GM11168 (cell line): Measurements from ENCODE around the gene KLHDC7A.

Source experiments
- in situ Hi-C: fragments of 300-500 bp; cut with MboI; formaldehyde crosslinking; loops from one replicate; pipeline ENCODE4 v1.12.0; 2022; ENCODE audit warnings: low sequenced_read_pairs; ENCODE audit not compliant: unreplicated experiment

KLHDC7A gene

GRCh38 chr1:18470671-18471355 is 9.9 kb upstream of the KLHDC7A start:
- in situ Hi-C loops, result no loop called here

- in situ Hi-C loops, result no loop called here
These were observed 7.4 kb upstream of the KLHDC7A start for GRCh38 chr1:18473195-18473815.

DNA sequence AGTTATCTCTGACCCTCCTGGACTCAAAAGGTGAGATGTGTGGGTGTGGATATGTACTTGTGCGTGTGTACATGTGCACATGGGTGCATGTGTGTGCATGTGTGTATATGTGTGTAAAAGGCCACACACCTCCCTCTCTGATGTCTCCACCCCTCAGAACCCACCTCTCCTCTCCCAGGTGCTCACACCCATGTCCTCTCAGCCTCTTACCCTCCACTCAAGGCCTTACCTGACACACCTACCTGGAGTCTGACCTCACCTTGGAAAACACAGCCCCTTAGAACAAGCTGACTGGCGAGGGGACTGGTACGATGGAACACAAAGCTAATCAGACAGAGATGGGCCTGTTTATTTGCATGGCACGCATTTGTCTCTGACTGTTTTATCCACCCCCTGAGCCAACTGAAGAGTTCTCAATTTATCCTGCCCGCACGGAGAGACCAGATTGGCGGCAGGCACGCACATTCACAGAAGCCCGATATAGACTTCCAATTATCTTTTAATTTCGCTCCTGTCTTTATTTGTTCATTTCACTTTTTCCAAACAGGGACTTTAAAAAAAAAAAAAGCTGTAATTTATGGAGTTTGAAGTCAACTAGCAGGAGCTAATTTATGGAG is 6.1 kb upstream of the KLHDC7A start:
- in situ Hi-C loops, result no loop called here

DNA sequence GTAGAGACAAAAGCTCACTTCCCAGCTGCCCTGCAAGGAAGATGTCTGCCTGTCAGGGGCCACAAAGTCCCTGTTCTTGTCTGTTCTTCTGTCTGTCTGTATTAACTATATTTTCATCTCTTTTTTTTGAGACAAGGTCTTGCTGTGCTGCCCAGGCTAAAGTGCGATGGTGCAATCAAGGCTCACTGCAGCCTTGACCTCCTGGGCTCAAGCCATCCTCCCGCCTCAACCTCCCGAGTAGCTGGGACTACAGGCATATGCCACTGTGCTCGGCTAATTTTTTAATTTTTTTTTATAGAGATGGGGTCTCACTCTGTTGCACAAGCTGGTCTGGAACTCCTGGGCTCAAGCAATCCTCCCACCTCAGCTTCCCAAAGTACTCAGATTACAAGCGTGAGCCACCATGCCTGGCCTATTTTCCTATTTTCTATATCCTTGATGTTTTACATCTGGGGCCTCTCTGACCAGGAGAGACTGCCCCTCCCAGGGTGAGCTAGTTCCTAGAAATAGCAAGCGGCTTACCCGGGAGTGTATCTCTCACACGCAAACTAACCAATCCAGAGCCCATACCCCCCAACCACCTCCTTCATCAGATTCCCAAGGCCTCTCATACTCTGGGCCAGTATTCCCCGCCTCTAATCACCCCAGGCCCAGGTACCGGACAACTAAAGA is 5.4 kb upstream of the KLHDC7A start:
- in situ Hi-C loops, result no loop called here

DNA sequence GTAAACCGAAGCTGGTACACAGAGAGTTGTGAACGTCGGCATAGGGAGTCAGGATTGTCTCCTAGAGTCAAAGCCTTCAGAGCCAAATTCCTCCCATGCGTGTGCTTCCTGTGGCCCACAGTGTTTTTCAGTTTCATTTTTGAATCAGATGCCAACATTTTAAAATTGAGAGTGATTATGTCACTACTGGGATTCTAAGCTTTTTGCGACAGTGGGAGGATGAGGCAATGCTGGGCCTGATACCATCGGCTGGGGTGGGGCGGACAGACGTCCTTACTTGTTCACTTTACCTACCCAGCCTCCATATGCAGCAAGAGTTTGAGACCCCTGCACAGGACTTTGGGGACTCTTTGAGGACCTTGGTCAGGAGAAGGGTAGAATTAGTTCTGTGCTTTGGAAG is 1.3 kb upstream of the KLHDC7A start:
- in situ Hi-C loops, result no loop called here

GRCh38 chr1:18481190-18481920 is 625 bp downstream of the KLHDC7A start:
- in situ Hi-C loops, result no loop called here

- in situ Hi-C loops, result no loop called here
These were observed 1.4 kb downstream of the KLHDC7A start for GRCh38 chr1:18481921-18482701.

GRCh38 chr1:18482721-18483425 is 2.1 kb downstream of the KLHDC7A start:
- in situ Hi-C loops, result no loop called here

DNA sequence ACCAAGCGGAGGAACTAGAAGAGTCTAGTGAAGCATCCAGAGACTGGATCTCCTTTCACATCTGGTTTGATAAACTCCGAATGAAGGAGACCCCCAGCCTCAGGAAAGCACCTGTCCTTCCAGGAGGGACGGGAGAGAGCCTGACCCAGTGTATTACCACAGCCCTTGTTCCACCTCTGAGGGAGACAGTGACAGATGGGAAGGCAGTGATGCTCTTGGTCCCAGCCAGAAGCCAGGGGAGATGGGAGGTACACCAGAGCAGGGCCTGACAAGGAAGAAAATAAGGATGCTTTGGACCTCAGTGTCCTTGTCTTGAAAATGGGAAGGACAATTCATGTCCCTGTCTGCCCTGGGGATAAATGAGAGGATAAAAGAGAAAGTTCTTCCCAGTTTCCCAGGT is 3.5 kb downstream of the KLHDC7A start:
- in situ Hi-C loops, result no loop called here

GRCh38 chr1:18484721-18485120 is 4.0 kb downstream of the KLHDC7A start:
- in situ Hi-C loops, result no loop called here

- in situ Hi-C loops, result no loop called here
These were observed 4.5 kb downstream of the KLHDC7A start for GRCh38 chr1:18485227-18485626.

GRCh38 chr1:18486195-18486594 is 5.5 kb downstream of the KLHDC7A start:
- in situ Hi-C loops, result no loop called here

DNA sequence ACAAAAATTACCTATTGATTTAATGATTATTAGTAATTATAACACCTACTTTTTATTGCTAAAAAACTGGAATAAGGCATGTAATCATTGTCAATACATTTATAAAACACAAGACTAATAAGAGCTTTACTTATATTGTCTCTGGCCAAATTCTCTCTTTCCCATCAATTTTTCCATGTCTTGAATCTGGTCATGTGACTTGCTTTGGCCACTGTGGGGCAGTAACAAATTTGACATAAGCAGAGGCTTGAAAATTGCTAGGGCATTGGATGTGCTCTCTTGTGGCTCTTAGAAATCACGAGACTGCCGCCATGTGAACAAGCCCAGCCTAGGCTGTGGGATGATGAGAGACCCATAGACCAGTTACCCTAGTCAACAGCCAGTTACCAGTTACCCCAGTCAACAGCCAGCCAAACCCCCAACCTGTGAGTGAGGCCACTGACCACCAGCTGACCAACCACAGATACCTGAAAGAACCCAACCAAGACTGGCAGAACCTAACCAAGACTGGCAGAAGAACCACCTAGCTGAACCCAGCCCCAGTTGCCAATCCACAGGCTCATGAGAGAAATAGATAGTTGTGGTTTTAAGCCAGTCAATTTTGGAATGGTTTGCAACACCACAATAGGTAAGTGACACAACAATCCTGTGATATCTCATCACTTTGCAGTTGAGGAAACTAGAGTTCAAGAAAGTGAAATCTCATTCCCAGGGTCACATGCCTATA is 8.8 kb downstream of the KLHDC7A start:
- in situ Hi-C loops, result no loop called here

DNA sequence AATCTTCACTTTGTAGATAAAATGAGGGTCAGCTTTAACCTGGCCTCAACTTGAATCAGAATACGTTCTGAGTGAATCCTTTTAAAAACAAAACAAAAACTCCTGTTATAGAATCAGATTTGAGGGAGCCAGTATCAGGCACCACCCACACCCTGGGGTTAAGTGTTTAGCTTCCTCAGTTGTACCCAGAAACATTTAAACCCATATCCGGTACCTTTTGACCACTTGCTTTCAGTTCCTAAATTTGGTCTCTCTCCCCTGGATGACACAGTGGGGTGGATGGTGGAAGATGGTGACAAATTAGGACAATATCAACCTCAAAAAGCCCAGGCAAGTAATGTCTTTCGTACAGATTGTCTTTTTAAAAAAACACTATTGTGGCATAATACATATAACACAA is 10.4 kb downstream of the KLHDC7A start:
- in situ Hi-C loops, result no loop called here

GRCh38 chr1:18494304-18494703 is 13.6 kb downstream of the KLHDC7A start:
- in situ Hi-C loops, result no loop called here

- in situ Hi-C loops, result no loop called here
These were observed 14.9 kb downstream of the KLHDC7A start for GRCh38 chr1:18495635-18496034.

DNA sequence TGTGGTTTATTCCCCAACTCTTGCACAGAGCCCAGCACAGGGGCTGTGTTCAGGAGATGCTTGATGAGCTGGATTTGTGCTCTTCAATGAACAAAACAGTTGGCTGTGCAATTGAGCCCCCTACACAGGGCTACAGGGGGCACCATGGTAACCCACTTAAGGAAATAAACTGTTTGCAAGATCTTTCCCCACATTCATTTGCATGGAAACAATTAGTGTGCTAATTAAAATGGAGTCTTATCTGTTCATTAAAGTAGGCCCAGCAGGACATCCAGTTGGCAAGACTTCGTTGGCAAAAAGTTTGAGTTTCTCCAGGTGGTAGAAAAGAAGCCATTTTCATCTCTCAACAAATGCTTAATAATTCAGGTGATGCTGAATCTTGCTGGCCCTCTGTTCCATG is 15.3 kb downstream of the KLHDC7A start:
- in situ Hi-C loops, result no loop called here

- in situ Hi-C loops, result no loop called here
These were observed 15.9 kb downstream of the KLHDC7A start for GRCh38 chr1:18496497-18497235.
